Fibroblast of mammary gland (primary cell): ENCODE measurements around the gene AMACR.
A peak's percentile ranks its signal among the peaks of the same experiment; 100 is the strongest.
"Not testable (repeated sequence)": the region's sequence is repeated elsewhere in the genome, so short reads cannot be mapped to it uniquely, and the experiment has no call there.

Experiments
- DNase-seq: peaks from one replicate; pipeline ENCODE4 v3.0.0-alpha.2; 2010; ENCODE audit warnings: low read depth
- H3K4me3 ChIP-seq: 2 replicates; pipeline ENCODE4 v1.5.1; 2011; ENCODE audit warnings: low read depth, mild to moderate bottlenecking, low read length, moderate library complexity; ENCODE audit not compliant: control insufficient read depth
- CTCF ChIP-seq: conservative IDR thresholded peaks from 2 replicates; pipeline ENCODE4 v1.5.1; 2011; ENCODE audit warnings: low read depth, low read length, inconsistent platforms; ENCODE audit not compliant: control insufficient read depth, insufficient read depth

AMACR gene

DNA sequence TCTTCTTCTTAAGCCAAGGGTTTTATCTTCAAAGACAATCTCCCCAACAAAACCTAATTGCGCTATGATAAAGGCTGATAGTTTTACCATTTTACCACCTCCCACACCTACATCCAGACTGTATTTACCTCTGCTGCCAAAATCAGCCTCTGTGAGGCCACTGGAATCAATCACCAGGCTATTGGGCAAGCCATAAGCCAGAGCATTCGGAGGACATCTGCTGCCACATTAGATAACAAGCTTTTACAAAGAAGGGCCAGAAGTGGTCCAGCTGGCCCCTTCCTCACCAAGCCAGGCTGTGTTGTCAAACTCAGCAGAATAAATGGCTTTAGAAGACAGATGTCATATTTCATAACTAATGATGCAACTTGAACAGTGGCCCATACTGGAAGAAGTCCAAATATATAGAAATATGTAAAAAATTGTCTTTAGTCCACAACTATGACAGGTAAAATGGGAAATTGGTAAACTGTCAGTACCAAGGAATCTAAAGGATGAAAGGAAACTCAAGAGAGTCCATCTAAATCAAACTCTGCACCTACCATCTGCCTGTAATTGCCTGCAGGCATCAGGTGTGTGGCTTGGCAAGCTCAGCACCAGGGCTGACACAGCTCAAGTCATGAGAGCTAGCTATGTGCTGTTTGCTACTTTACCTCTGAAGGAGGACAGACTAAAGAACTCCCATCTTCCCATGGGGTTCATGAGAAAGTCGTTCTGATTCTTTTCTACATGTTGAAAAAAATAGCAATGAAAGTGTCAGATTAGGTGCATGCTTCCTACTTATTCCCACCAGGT is 39.4 kb downstream of the AMACR start:
- no peak overlapping the region for H3K4me3 ChIP-seq
- no peak for DNase-seq
- no peak for TF ChIP-seq CTCF

DNA sequence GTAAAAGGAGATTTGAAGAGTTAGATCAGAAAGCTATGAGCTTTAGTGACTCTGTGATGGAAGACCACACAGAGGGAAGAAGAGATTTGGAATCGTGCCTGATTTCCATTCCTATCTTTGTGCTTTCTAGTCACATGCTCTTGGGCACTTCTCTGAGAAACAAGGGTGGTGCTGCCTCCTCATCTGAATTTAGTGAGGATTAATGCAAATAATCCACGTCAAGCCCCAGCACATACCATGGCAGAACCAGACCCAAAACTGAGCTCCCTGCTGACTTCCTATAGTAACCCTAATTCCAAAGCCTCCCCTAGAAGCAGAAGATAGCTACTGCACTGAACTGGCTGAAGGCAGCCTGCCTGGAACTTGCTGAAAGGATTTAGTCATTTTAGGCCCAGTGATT is 41.0 kb downstream of the AMACR start:
- TF ChIP-seq CTCF, result no peak
- no peak overlapping the region for H3K4me3 ChIP-seq
- no peak for DNase-seq

GRCh38 chr5:33964132-33964700 is 43.6 kb downstream of the AMACR start:
- no peak overlapping the region for H3K4me3 ChIP-seq
- peak; percentile 17 for DNase-seq
- no peak for TF ChIP-seq CTCF

GRCh38 chr5:33958176-33958575 is 49.7 kb downstream of the AMACR start:
- no peak for TF ChIP-seq CTCF
- H3K4me3 ChIP-seq, result no peak overlapping the region
- no peak for DNase-seq

DNA sequence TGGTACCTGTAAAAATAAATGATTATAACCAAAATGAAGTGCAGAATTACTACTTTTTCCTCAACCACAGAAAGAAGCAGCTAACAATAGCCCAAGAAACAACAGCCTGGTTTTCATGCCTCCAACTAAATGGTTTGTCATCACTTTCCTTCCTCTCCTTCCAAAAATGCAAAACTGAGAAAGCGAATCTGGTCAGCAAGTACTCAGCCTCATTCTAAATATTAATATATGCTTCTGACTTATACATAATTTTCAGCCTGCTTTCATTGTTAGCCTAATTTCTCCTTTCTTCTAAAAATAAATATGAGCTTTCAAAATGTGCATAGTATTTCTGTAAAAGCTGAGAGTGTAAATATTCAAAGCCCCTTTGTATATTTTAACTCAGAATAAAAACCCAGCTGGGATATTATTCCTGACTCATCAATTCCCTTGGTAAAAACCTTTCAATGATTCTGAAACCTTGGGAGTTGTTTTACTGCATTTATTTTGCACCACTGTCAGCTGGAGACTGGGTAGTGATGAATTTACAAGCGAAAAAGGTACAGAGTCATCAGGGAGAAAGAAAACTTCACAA is 50.2 kb downstream of the AMACR start:
- no peak overlapping the region for H3K4me3 ChIP-seq
- DNase-seq, result no peak
- no peak for TF ChIP-seq CTCF

- not testable (repeated sequence) for DNase-seq, H3K4me3 ChIP-seq
These were observed 55.7 kb downstream of the AMACR start for GRCh38 chr5:33952175-33952574.

DNA sequence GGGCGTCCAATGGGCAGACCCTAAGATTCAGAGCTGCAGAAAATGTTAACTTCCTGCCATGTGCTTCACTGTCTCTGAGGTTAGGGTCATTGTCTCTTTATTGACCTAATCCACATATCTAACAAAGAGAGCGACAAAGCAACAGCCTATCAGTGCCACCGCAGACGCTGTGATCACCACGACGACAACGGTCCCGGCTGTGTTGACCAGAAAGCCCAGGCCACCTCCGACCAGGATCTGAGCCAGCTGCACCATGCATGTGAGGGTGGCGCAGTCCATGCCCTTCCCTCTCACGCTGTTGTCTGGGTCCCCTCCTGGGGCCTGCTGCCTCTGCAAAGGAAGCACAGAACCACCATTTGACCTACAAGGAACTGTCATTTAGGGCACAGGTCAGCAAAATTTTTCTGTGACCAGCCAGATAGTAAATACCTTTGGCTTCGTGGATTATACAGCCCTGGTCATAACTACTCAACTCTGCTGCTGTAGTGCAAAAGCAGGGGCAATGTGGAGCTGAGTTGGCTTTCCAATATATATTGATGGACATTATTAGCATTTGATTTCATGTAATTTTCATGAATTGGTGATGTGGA is 63.2 kb downstream of the AMACR start:
- H3K4me3 ChIP-seq, result no peak overlapping the region
- no peak for DNase-seq
- no peak for TF ChIP-seq CTCF
